NB4 (cell line): ENCODE data around the gene STARD7.

Experiments
- MYC ChIP-seq: IDR thresholded peaks from 2 replicates; pipeline ENCODE4 v1.6.1; 2011; ENCODE audit warnings: low read depth, low read length
- POLR2A ChIP-seq: IDR thresholded peaks from 2 replicates; pipeline ENCODE4 v1.6.1; 2011; ENCODE audit warnings: mild to moderate bottlenecking; ENCODE audit not compliant: insufficient read length; ENCODE audit errors: extremely low read depth
- TF ChIP-seq, protein P1 (sequence below): IDR thresholded peaks from 2 replicates; pipeline ENCODE4 v1.6.1; 2011; ENCODE audit warnings: low read depth, low read length
- TF ChIP-seq, protein P2 (sequence below): IDR thresholded peaks from one replicate; pipeline ENCODE4 v1.5.1; 2012; ENCODE audit warnings: low read depth, low read length

DNA sequence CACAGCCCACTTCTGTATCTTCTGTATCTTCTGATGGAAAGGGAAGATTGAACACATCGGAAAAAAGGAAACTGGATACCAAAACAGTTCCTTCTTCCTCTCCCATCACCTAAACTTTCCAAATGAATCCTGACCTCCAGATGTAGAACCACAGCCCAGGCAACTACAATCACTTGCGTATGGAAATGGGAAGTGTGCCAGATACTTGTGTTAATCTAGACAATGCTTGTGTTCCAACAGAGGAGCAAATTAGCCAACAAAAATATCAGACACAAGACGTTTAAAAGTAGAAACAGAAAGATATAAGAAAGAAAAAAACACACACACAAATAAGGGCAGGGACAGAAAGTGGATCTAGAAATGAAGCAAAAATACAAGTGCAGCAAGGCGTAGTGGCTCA lies 32.0 kb downstream of the STARD7 start:
- TF ChIP-seq, protein P1, sequence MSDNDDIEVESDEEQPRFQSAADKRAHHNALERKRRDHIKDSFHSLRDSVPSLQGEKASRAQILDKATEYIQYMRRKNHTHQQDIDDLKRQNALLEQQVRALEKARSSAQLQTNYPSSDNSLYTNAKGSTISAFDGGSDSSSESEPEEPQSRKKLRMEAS = no peak
- TF ChIP-seq, protein P2, sequence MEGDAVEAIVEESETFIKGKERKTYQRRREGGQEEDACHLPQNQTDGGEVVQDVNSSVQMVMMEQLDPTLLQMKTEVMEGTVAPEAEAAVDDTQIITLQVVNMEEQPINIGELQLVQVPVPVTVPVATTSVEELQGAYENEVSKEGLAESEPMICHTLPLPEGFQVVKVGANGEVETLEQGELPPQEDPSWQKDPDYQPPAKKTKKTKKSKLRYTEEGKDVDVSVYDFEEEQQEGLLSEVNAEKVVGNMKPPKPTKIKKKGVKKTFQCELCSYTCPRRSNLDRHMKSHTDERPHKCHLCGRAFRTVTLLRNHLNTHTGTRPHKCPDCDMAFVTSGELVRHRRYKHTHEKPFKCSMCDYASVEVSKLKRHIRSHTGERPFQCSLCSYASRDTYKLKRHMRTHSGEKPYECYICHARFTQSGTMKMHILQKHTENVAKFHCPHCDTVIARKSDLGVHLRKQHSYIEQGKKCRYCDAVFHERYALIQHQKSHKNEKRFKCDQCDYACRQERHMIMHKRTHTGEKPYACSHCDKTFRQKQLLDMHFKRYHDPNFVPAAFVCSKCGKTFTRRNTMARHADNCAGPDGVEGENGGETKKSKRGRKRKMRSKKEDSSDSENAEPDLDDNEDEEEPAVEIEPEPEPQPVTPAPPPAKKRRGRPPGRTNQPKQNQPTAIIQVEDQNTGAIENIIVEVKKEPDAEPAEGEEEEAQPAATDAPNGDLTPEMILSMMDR = no peak
- no peak for TF ChIP-seq POLR2A
- no peak for TF ChIP-seq MYC
